HG02884 (cell line): ENCODE data around the gene PHF14.
"Not testable (repeated sequence)": the region's sequence is repeated elsewhere in the genome, so short reads cannot be mapped to it uniquely, and the experiment has no call there.

Experiments
- ATAC-seq: cut with Tn5 transposase; IDR thresholded peaks from one replicate; pipeline ENCODE4 v1.9.1; 2021; ENCODE audit warnings: mild to moderate bottlenecking, moderate library complexity; ENCODE audit not compliant: unreplicated experiment

The PHF14 gene

DNA sequence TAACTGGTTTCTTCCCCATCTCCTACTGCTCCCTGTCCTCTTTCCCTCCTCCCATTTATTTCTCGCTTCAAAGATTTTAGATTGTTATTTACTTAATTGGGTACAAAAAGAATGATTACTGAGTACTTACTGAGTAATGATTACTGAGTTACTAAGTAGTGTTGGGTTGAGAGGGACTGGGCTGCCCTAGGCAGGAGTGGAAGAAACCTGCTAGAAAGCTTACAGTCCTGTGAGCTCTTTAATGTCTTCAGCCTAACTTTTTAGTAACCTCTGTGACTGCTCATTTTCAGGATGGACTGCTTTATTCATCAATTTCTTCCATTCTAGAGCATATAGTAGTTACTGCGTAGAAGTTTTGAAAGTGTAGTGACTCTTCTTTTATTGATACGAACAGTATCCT lies 7.6 kb downstream of the PHF14 start:
- no peak for ATAC-seq

- not testable (repeated sequence) for ATAC-seq
These were observed 17.1 kb downstream of the PHF14 start for GRCh38 chr7:10990748-10991147.

- not testable (repeated sequence) for ATAC-seq
These were observed 22.0 kb downstream of the PHF14 start for GRCh38 chr7:10995482-10996166.

DNA sequence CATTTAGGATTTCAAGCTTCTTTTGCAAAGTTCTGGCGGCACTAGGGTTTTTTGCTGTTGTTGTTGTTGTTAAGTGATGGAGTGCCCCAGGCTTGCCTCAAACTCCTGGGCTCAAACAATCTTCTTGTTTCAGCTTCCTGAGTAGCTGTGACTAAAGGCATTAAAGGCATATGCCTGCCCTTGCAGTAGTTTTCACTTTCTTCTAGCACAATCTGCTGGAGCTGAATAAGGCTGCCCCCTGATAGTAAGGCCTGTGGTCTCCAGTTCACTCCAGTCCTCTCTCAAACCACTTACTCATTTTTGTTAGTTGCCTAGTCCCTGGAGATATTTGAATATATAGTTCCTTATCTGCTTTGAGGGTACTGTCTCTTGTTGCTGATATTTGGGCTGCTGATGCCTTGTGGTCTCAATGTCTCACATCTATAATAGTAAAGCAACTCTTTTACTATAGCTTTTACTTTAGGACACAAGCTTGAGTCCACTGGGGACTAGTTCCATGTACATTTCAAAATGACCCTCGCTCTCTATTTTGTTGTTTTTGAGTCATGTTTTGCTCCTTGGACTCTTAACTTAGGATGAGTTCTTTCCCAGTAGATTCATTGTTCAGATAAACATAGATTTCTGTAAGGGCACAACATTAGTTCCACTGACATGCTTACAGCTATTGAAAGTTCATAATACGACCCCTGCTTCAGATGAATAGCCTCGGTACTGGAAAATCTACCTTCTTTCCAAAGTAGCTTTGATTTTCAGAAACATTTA lies 25.5 kb downstream of the PHF14 start:
- ATAC-seq, result no peak

GRCh38 chr7:11005202-11005601 lies 31.5 kb downstream of the PHF14 start:
- ATAC-seq, result no peak

DNA sequence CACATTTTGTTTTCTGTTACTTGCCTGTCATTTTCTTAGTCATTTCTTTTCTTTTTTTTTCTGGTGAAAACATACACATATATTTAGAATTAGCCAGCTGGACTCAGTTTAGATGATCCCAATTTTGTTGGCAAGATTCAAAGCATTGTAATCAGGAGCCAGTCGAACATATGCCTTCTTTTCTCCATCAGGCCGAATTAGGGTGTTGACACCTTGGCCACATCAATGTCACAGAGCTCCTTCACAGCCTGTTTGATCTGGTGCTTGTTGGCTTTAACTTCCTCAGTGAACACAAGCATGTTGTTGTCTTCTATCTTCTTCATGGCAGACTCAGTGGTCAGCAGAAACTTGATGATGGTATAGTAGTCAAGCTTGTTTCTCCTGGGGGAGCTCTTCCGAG lies 32.6 kb downstream of the PHF14 start:
- no peak for ATAC-seq

DNA sequence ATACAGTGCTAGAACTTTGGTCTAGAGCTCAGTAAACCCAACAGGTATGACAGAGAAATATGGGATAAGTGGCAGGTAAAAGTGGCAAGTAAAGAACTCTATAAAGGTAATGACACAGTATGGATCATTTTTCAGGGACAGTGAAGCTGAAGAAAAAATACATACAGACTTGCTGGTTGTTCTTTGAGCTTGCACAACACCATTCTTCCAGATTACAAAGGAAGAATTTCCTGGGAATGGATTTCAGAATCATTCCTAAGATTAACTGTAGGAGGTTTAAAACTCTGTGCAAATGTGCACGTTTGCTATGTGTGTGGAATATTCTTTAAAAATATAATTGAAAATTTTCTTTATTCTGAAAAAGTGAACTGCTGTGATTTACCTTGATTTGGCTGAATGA lies 36.0 kb downstream of the PHF14 start:
- ATAC-seq, result no peak

- ATAC-seq, result no peak
These were observed 47.8 kb downstream of the PHF14 start for GRCh38 chr7:11021468-11021867.

- no peak for ATAC-seq
These were observed 53.0 kb downstream of the PHF14 start for GRCh38 chr7:11026452-11027359.

- ATAC-seq, result no peak
These were observed 62.0 kb downstream of the PHF14 start for GRCh38 chr7:11035661-11036060.

GRCh38 chr7:11039974-11040373 lies 66.3 kb downstream of the PHF14 start:
- no peak for ATAC-seq

DNA sequence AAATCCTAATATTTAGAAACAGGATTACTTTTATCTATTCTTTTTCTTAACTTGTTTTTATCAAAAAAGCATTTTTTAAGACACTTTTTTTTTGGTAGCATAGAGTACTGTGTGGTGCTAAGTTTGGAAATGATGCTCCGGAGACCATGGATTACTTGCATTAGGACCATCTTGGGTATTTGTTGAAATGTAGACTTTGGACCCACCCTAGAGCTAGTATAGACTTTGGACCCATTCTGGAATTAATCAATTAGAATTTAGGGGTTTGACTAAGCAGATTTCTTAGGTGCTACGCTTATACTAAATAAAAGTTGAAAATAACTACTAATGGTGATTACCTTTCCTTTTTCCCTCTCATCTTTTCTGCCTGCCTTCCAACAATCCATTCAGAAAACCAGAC lies 80.4 kb downstream of the PHF14 start:
- no peak for ATAC-seq

DNA sequence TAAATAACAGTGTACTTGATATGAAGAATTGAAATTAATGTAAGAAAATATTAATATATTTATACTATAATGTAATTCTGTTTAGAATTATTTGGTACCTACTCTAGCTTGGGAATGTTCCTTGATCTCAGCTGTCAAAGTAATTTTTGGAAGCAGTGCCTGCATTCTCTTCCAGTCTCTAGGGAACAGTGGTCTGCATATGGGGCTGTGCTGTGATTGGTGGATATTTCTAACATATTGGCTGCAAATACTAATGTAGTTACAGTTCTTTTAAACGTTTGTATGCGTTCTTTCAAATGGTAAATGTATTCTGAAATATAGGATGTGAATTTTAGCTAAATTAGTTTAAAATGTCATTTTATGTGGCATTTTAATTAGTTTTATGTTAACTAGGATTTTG lies 87.2 kb downstream of the PHF14 start:
- no peak for ATAC-seq

- ATAC-seq, result no peak
These were observed 88.4 kb downstream of the PHF14 start for GRCh38 chr7:11062110-11062509.

DNA sequence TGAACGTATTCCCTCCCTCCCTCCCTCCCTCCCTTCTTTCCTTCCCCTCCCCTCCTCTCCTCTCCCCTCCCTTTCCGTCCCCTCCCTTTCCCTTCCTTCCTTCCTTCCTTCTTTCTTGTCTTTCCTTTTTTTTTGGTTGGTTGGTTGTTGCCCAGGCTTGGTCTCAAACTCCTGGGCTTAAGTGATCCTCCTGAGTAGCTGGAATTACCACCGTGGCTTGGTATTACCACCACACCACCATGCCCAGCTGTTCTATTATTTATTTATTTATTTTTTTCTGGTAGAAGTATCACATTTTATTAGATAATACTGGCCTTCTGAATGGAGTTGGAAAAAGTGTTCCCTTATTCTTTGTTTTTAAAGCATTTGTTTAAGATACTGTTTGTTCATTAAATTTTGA lies 95.9 kb downstream of the PHF14 start:
- ATAC-seq, result no peak

GRCh38 chr7:11077816-11078215 lies 104.1 kb downstream of the PHF14 start:
- ATAC-seq, result no peak

- ATAC-seq, result no peak
These were observed 104.7 kb downstream of the PHF14 start for GRCh38 chr7:11078247-11078834.

- no peak for ATAC-seq
These were observed 106.2 kb downstream of the PHF14 start for GRCh38 chr7:11079907-11080306.

DNA sequence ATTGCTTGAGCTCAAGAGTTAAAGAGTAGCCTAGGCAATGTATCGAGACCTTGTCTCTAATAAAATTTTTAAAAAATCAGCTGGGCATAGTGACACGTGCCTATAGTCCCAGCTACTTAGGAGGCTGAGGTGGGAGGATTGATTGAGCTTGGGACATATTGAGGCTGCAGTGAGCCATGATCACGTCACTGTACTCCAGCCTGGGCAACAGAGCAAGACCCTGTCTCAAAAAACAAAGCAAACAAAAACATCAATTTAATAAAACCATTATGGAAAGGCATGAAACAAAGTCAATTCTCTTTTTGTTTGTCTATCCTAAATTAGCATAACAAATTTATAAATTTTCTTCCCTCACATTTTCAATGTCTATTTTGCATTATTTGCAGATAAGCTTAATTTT lies 108.4 kb downstream of the PHF14 start:
- ATAC-seq, result no peak

DNA sequence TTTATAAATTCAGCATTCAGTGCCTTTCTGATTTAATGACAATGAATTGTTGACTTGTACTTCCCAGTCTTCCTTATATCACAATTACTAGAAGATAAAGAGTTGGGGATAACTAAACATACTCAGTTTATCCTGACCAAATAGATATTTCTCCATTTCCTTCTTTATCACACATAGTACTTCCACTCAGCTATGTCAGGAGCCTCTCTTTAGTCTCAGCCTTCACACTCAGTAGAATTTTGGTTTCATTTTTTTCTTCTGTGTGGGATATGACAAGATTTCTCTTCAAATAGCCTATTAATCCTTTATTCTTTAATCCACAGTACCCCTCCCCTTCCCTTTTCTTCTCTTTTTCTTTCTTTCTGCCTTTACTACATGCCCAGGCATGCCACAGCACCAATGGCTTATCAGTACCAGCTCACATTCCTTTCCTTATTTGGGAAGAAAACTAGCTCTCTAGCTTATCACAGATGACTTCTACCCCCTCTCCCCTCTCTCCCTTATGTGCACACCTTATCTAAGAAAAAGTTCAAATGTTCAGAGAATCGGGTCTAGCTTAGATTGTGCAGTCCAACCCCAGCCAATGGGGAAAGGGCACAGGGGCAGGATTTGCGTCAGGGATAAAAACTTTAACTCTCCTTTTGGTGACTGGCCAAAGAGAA lies 109.0 kb downstream of the PHF14 start:
- no peak for ATAC-seq

GRCh38 chr7:11083214-11083568 lies 109.5 kb downstream of the PHF14 start:
- no peak for ATAC-seq
